ENCODE data around the gene GRK3. TPM values are rescaled to one million over a fixed set of nuclear protein-coding genes. Genes with fewer than 3 reads are reported as not detected.

The GRK3 gene
- total RNA-seq, 3 donors from 2014 or later (not counting 1 experiment from before 2014, with no cell fraction given): 2.2 to 7.2 (median 3.8) TPM

GRCh38 chr22:25741692-25742626 is 177.5 kb downstream of the GRK3 start, which contains the start of gene MYO18B:
TSS of gene MYO18B (plus strand) at chr22:25742188. CDS start at chr22:25761093, 18,905 bp downstream.
- H3K9me3 ChIP-seq (ENCODE audit: control insufficient read depth, insufficient read depth, low read length): no peaks in the 10 kb centered on the region
- no peak within 1 kb of the TSS for H3K27ac ChIP-seq (ENCODE audit: low read length)
- H3K4me1 ChIP-seq (ENCODE audit: control insufficient read depth, insufficient read depth, low read length): no peaks in the 10 kb centered on the region
- H3K9me3 Mint-ChIP-seq: no peaks in the 10 kb centered on the region
- no peak within 1 kb of the TSS for H3K27ac Mint-ChIP-seq
- DNase-seq (no peak), ATAC-seq (no peak)
- H3K36me3 Mint-ChIP-seq: no peaks in the 10 kb centered on the region
- no peaks in the 10 kb centered on the region for H3K27me3 ChIP-seq (ENCODE audit: control insufficient read depth, insufficient read depth, low read length)
- no peaks in the 10 kb centered on the region for H3K27me3 Mint-ChIP-seq (ENCODE audit: low read depth in 2 of 2)
- H3K4me3 Mint-ChIP-seq: no peak within 1 kb of the TSS
- H3K4me3 ChIP-seq (ENCODE audit: low read length): no peak within 1 kb of the TSS
- no peaks in the 10 kb centered on the region for H3K36me3 ChIP-seq (ENCODE audit: control insufficient read depth, insufficient read depth, low read length)
- TF ChIP-seq, protein P1, sequence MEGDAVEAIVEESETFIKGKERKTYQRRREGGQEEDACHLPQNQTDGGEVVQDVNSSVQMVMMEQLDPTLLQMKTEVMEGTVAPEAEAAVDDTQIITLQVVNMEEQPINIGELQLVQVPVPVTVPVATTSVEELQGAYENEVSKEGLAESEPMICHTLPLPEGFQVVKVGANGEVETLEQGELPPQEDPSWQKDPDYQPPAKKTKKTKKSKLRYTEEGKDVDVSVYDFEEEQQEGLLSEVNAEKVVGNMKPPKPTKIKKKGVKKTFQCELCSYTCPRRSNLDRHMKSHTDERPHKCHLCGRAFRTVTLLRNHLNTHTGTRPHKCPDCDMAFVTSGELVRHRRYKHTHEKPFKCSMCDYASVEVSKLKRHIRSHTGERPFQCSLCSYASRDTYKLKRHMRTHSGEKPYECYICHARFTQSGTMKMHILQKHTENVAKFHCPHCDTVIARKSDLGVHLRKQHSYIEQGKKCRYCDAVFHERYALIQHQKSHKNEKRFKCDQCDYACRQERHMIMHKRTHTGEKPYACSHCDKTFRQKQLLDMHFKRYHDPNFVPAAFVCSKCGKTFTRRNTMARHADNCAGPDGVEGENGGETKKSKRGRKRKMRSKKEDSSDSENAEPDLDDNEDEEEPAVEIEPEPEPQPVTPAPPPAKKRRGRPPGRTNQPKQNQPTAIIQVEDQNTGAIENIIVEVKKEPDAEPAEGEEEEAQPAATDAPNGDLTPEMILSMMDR (IDR thresholded peaks at IDR 0.05): no peak
- intact Hi-C loops (cut with micrococcal nuclease): no loop called here
- WGBS (ENCODE audit: insufficient coverage): 83% methylated on average over 36 of the region's 36 CpGs
- no peaks in the 10 kb centered on the region for H3K4me1 Mint-ChIP-seq

- Histone ChIP-seq H3K4me1 (ENCODE audit: control insufficient read depth, insufficient read depth, low read length) (no peaks in the 10 kb centered on the region), H3K36me3 (ENCODE audit: control insufficient read depth, insufficient read depth, low read length) (no peaks in the 10 kb centered on the region), H3K27ac (ENCODE audit: low read length) (no peak overlapping the region), H3K27me3 (ENCODE audit: control insufficient read depth, insufficient read depth, low read length) (no peaks in the 10 kb centered on the region), H3K9me3 (ENCODE audit: control insufficient read depth, insufficient read depth, low read length) (no peaks in the 10 kb centered on the region), H3K4me3 (ENCODE audit: low read length) (no peak overlapping the region)
- Mint-ChIP-seq H3K27ac (no peak overlapping the region), H3K36me3 (no peaks in the 10 kb centered on the region), H3K27me3 (ENCODE audit: low read depth in 2 of 2) (no peaks in the 10 kb centered on the region), H3K9me3 (no peaks in the 10 kb centered on the region), H3K4me3 (no peak overlapping the region), H3K4me1 (no peaks in the 10 kb centered on the region)
- 82% methylated on average over 6 of the region's 6 CpGs for WGBS (ENCODE audit: insufficient coverage)
- ATAC-seq (no peak), DNase-seq (no peak)
- intact Hi-C loops (cut with micrococcal nuclease): no loop called here
- TF ChIP-seq, protein P1 (IDR thresholded peaks at IDR 0.05): no peak
Measured at GRCh38 chr22:25742918-25743708, 178.6 kb downstream of the GRK3 start.

DNA sequence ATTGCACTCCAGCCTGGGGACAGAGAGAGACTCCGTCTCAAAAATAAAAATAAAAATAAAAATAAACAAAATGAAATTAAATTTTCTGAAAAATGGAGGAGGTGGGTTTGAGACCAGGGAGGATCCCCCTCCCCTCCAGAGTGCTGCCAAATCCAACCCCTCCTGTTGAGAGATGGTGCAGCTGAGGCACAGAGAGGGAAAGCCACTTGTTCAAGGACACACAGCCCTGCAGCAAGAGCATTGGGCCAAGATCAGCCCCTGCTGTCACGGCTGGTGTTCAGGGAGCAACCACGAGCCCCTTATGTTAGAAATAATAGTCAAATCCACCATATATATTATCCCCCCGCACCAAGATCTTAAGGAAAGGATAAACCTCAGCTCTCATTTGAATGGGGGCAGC is 180.2 kb downstream of the GRK3 start:
- no peaks in the 10 kb centered on the region for H3K36me3 Mint-ChIP-seq

More for the DNA sequence above, 180.2 kb downstream of the GRK3 start:
- Mint-ChIP-seq H3K9me3 (no peaks in the 10 kb centered on the region), H3K27ac (no peak overlapping the region), H3K4me1 (no peaks in the 10 kb centered on the region), H3K27me3 (ENCODE audit: low read depth in 2 of 2) (peaks cover 0 to 2% of the 10 kb centered on the region in 2 donors), H3K4me3 (no peak overlapping the region)
- H3K27ac ChIP-seq (ENCODE audit: low read length): no peak overlapping the region
- H3K9me3 ChIP-seq (ENCODE audit: control insufficient read depth, insufficient read depth, low read length): no peaks in the 10 kb centered on the region
- no peaks in the 10 kb centered on the region for H3K36me3 ChIP-seq (ENCODE audit: control insufficient read depth, insufficient read depth, low read length)
- H3K4me3 ChIP-seq (ENCODE audit: low read length): no peak overlapping the region
- ATAC-seq (no peak), DNase-seq (no peak)
- TF ChIP-seq, protein P1 (IDR thresholded peaks at IDR 0.05): no peak
- no peaks in the 10 kb centered on the region for H3K4me1 ChIP-seq (ENCODE audit: control insufficient read depth, insufficient read depth, low read length)
- H3K27me3 ChIP-seq (ENCODE audit: control insufficient read depth, insufficient read depth, low read length): no peaks in the 10 kb centered on the region
- 87% methylated on average over 3 of the region's 4 CpGs for WGBS (ENCODE audit: insufficient coverage)
- intact Hi-C loops (cut with micrococcal nuclease): no loop called here
